Erythroblast (primary cell): ENCODE results near the gene PLCD1.

Experiments
- GATA1 ChIP-seq: IDR thresholded peaks from 2 replicates; pipeline ENCODE4 v1.6.1; 2011; ENCODE audit warnings: low read depth, mild to moderate bottlenecking, control low read depth, low read length, moderate library complexity
- POLR2A ChIP-seq: IDR thresholded peaks from 2 replicates; pipeline ENCODE4 v1.6.1; 2011; ENCODE audit warnings: mild to moderate bottlenecking, low read length

DNA sequence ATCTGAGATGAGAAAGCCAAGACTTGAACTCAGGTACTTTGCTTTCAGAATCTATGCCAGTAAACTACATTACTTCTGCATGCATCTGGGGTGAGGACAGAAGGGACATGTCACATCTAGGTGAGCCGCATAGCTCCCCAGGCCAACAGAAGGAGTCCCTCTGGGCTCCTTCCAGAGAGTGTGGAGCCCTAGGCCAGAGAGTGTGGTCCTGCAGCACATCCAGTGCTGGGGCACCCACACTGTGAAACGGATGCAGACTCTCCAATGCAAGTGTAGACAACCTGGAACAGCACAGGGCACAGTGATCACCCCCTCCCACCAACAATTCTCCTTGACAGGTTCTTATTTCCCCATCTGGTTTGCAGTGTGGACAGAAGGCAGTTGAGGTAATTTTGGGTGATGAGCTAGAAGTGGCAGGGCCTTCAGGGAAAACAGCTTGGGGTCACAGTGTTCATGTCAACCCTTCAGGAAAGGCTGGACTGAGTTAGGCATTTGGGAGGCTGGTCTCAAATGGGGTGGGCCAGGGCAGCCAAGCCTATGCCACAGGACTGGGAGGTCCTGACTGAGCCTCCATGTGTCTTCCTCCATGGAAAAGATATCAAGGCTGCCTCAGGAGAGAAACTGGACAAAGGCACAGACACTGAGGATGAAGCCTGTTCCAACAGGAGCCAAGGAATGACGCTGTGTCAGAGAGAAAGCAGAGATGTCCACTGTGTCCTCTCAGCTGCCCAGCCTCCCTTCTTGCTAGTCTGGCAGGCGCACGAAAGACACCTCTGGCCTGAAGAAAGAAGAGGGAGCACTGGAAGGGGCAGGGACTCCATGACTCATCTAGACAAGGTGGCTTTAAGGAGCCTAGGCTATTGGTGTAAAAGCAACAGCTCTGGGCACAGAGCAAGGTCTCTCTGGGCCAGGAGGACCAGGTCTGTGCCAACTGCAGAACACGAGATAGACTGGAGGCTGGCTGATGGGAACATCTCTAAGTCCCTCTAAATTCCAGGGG is 1.7 kb downstream of the PLCD1 start:
- no peak for TF ChIP-seq POLR2A
- TF ChIP-seq GATA1: no peak
